Fibroblast of peridontal ligament (primary cell): ENCODE results near the gene PARP11.
A peak's percentile ranks its signal among the peaks of the same experiment; 100 is the strongest.

ENCODE experiments used
- DNase-seq: peaks from one replicate; pipeline ENCODE4 v3.0.0-alpha.2; 2010; ENCODE audit errors: extremely low read depth

The PARP11 gene

GRCh38 chr12:3872800-3873636 is at the start of gene PARP11:
Gene PARP11 (minus strand): TSS chr12:3873399. CDS start chr12:3873229, 170 bp downstream.
- peak; percentile 93 for DNase-seq

- DNase-seq: no peak
Observed at GRCh38 chr12:3922033-3922432, 48.8 kb upstream of the PARP11 start.

- DNase-seq: no peak
Observed at GRCh38 chr12:3921526-3921925, 48.3 kb upstream of the PARP11 start.

GRCh38 chr12:3921151-3921471 is 47.9 kb upstream of the PARP11 start:
- no peak for DNase-seq

- DNase-seq: no peak
Observed at GRCh38 chr12:3920351-3921150, 47.4 kb upstream of the PARP11 start.

GRCh38 chr12:3913278-3913677 is 40.1 kb upstream of the PARP11 start:
- DNase-seq: no peak

- no peak for DNase-seq
Observed at GRCh38 chr12:3912863-3913262, 39.7 kb upstream of the PARP11 start.

- DNase-seq: no peak
Observed at GRCh38 chr12:3911409-3911808, 38.2 kb upstream of the PARP11 start.

- DNase-seq: no peak
Observed at GRCh38 chr12:3905664-3906063, 32.5 kb upstream of the PARP11 start.

GRCh38 chr12:3904999-3905398 is 31.8 kb upstream of the PARP11 start:
- DNase-seq: no peak

GRCh38 chr12:3902921-3903320 is 29.7 kb upstream of the PARP11 start:
- DNase-seq: no peak

GRCh38 chr12:3901116-3901515 is 27.9 kb upstream of the PARP11 start:
- no peak for DNase-seq

GRCh38 chr12:3898756-3899155 is 25.6 kb upstream of the PARP11 start:
- DNase-seq: no peak

GRCh38 chr12:3897371-3897971 is 24.3 kb upstream of the PARP11 start:
- no peak for DNase-seq

- no peak for DNase-seq
Observed at GRCh38 chr12:3896801-3897351, 23.7 kb upstream of the PARP11 start.

- DNase-seq: no peak
Observed at GRCh38 chr12:3896356-3896755, 23.2 kb upstream of the PARP11 start.

- no peak for DNase-seq
Observed at GRCh38 chr12:3892631-3893030, 19.4 kb upstream of the PARP11 start.

GRCh38 chr12:3891201-3891600 is 18.0 kb upstream of the PARP11 start:
- DNase-seq: no peak

- no peak for DNase-seq
Observed at GRCh38 chr12:3888659-3889058, 15.5 kb upstream of the PARP11 start.

GRCh38 chr12:3885277-3886094 is 12.3 kb upstream of the PARP11 start:
- peak; percentile 81 for DNase-seq

GRCh38 chr12:3884671-3885070 is 11.5 kb upstream of the PARP11 start:
- DNase-seq: no peak
